HEK293 (cell line): ENCODE measurements around the gene HNRNPK.
A peak's percentile ranks its signal among the peaks of the same experiment; 100 is the strongest.

Source experiments
- CTCF ChIA-PET: fragments of 350-600 bp; formaldehyde crosslinking; extraction: SDS; loops from one replicate; lab custom pipeline; 2021; ENCODE audit warnings: antibody characterized with exemption; lab: Yijun Ruan, JAX
- POLR2A ChIA-PET: fragments of 300-600 bp; formaldehyde crosslinking; extraction: SDS; loops from one replicate; lab custom pipeline; 2020; ENCODE audit warnings: antibody characterized with exemption, inconsistent platforms; lab: Yijun Ruan, JAX
- H3K27ac ChIP-seq: fragments of 200-500 bp; sonication (Bioruptor generic); 2 replicates; pipeline ENCODE4 v1.5.1; 2014; ENCODE audit warnings: low read depth, low read length, control low read depth, inconsistent platforms; ENCODE audit errors: extremely low read depth
- H3K36me3 ChIP-seq, 2 experiments: fragments of 200-500 bp in 1 of 2; sonication (Bioruptor generic) in 1 of 2; 1 replicate in 1 of 2; 2 replicates in 1 of 2; pipeline ENCODE4 v1.5.1; 2014 to 2017; ENCODE audit warnings: inconsistent platforms in 2 of 2, low read length in 2 of 2; ENCODE audit not compliant: control insufficient read depth in 2 of 2, insufficient read depth in 1 of 2
- H3K4me1 ChIP-seq: fragments of 200-500 bp; sonication (Bioruptor generic); 2 replicates; pipeline ENCODE4 v1.5.1; 2014; ENCODE audit warnings: mild to moderate bottlenecking, low read length, inconsistent platforms; ENCODE audit not compliant: control insufficient read depth, insufficient read depth
- H3K4me3 ChIP-seq: 2 replicates; pipeline ENCODE4 v1.5.1; 2011; ENCODE audit warnings: low read depth, mild to moderate bottlenecking, control low read depth, low read length, moderate library complexity
- H3K9me3 ChIP-seq: fragments of 200-500 bp; sonication (Bioruptor generic); 2 replicates; pipeline ENCODE4 v1.5.1; 2014; ENCODE audit warnings: low read depth, low read length, inconsistent platforms; ENCODE audit not compliant: control insufficient read depth, insufficient read depth
- HIC1 ChIP-seq: fragments of 450-650 bp; formaldehyde crosslinking; IDR thresholded peaks from 2 replicates; pipeline ENCODE4 v1.5.1; 2016; ENCODE audit warnings: missing biosample characterization, missing genetic modification characterization
- PRDM2 ChIP-seq: fragments of 450-650 bp; formaldehyde crosslinking; IDR thresholded peaks from 2 replicates; pipeline ENCODE4 v1.5.1; 2016; ENCODE audit warnings: missing biosample characterization, missing genetic modification characterization, borderline replicate concordance
- REST ChIP-seq: fragments of 450-650 bp; formaldehyde crosslinking; IDR thresholded peaks from 2 replicates; pipeline ENCODE4 v1.5.1; 2016; ENCODE audit warnings: missing biosample characterization, missing genetic modification characterization
- ZBTB48 ChIP-seq: fragments of 450-650 bp; formaldehyde crosslinking; IDR thresholded peaks from 2 replicates; pipeline ENCODE4 v1.5.1; 2016; ENCODE audit warnings: missing biosample characterization, missing genetic modification characterization
- ZNF174 ChIP-seq: fragments of 450-650 bp; formaldehyde crosslinking; IDR thresholded peaks from 2 replicates; pipeline ENCODE4 v1.5.0; 2017; ENCODE audit warnings: missing biosample characterization, mild to moderate bottlenecking, missing genetic modification characterization
- ZNF23 ChIP-seq: fragments of 450-650 bp; formaldehyde crosslinking; IDR thresholded peaks from 2 replicates; pipeline ENCODE4 v1.5.1; 2016; ENCODE audit warnings: missing biosample characterization, missing genetic modification characterization, borderline replicate concordance
- ZNF302 ChIP-seq: fragments of 450-650 bp; formaldehyde crosslinking; IDR thresholded peaks from 2 replicates; pipeline ENCODE4 v1.5.1; 2016; ENCODE audit warnings: missing biosample characterization, missing genetic modification characterization, low read depth
- ZNF354C ChIP-seq: fragments of 450-650 bp; formaldehyde crosslinking; IDR thresholded peaks from 2 replicates; pipeline ENCODE4 v1.5.1; 2016; ENCODE audit warnings: missing biosample characterization, missing genetic modification characterization, low read depth, borderline replicate concordance
- ZNF366 ChIP-seq: fragments of 450-650 bp; formaldehyde crosslinking; conservative IDR thresholded peaks from 2 replicates; pipeline ENCODE4 v1.5.1; 2016; ENCODE audit warnings: missing biosample characterization, missing genetic modification characterization
- ZNF404 ChIP-seq: fragments of 450-650 bp; formaldehyde crosslinking; IDR thresholded peaks from 2 replicates; pipeline ENCODE4 v1.5.1; 2017; ENCODE audit warnings: missing biosample characterization, missing genetic modification characterization
- ZNF48 ChIP-seq: fragments of 450-650 bp; formaldehyde crosslinking; IDR thresholded peaks from 2 replicates; pipeline ENCODE4 v1.5.1; 2016; ENCODE audit warnings: missing biosample characterization, missing genetic modification characterization
- ZNF621 ChIP-seq: fragments of 450-650 bp; formaldehyde crosslinking; IDR thresholded peaks from 2 replicates; pipeline ENCODE4 v1.5.1; 2017; ENCODE audit warnings: missing biosample characterization, missing genetic modification characterization
- ZNF777 ChIP-seq: fragments of 450-650 bp; formaldehyde crosslinking; IDR thresholded peaks from 2 replicates; pipeline ENCODE4 v1.5.1; 2017; ENCODE audit warnings: missing biosample characterization, missing genetic modification characterization, borderline replicate concordance
- ZSCAN18 ChIP-seq: fragments of 450-650 bp; formaldehyde crosslinking; IDR thresholded peaks from 2 replicates; pipeline ENCODE4 v1.5.1; 2016; ENCODE audit warnings: missing biosample characterization, missing genetic modification characterization
- ZSCAN4 ChIP-seq: fragments of 450-650 bp; formaldehyde crosslinking; IDR thresholded peaks from 2 replicates; pipeline ENCODE4 v1.5.1; 2017; ENCODE audit warnings: missing biosample characterization, missing genetic modification characterization

HNRNPK gene

GRCh38 chr9:83932851-83933250, 47.2 kb downstream of the HNRNPK start:
- TF ChIP-seq ZNF302 (tag by site-specific recombination) = no peak
- TF ChIP-seq ZSCAN4 (tag by site-specific recombination) = no peak
- TF ChIP-seq ZNF23 (tag by site-specific recombination) = no peak
- TF ChIP-seq ZNF174 (tag by site-specific recombination) = no peak
- no peak for TF ChIP-seq ZNF621 (tag by site-specific recombination)
- no peak for TF ChIP-seq ZBTB48 (tag by site-specific recombination)
- no peak for TF ChIP-seq ZNF354C (tag by site-specific recombination)
- no peak for TF ChIP-seq ZNF404 (tag by site-specific recombination)
- no peak for TF ChIP-seq ZNF777

GRCh38 chr9:83932011-83932410, 48.0 kb downstream of the HNRNPK start:
- Histone ChIP-seq H3K4me1 (0 out of 2 replicates have a peak, but pooled peaks cover 2% of the 10 kb centered on the region), H3K36me3 (no peaks in the 10 kb centered on the region)
- POLR2A ChIA-PET = interaction anchor here (1.0 kb wide), 1 partner anchor 10 kb away, joined by 3 read pairs; the partner anchor contains the start of gene KIF27
- TF ChIP-seq ZNF23 (tag by site-specific recombination) (no peak), ZNF366 (0 out of 2 replicates have a peak, but pooled peaks have one; percentile 5)
- TF ChIP-seq, all 188 proteins: peak for 1
- no peak overlapping the region for H3K4me3 ChIP-seq
- no peaks in the 10 kb centered on the region for H3K9me3 ChIP-seq
- CTCF ChIA-PET = no interaction called here
- H3K27ac ChIP-seq = no peak overlapping the region

More at GRCh38 chr9:83932851-83933250, 47.2 kb downstream of the HNRNPK start:
- H3K4me3 ChIP-seq = no peak overlapping the region
- CTCF ChIA-PET = interaction anchor here (0.5 to 1.0 kb wide), 4 partner anchors 11 to 361 kb away, joined by 3 to 6 read pairs (median 3); partner anchors contain the start of gene KIF27
- peaks cover 0 to 5% of the 10 kb centered on the region in 2 experiments; a peak in 1 of 3 replicates for H3K36me3 ChIP-seq
- 0 out of 2 replicates have a peak, but pooled peaks cover 2% of the 10 kb centered on the region for H3K4me1 ChIP-seq
- no peak overlapping the region for H3K27ac ChIP-seq
- H3K9me3 ChIP-seq = no peaks in the 10 kb centered on the region
- POLR2A ChIA-PET = interaction anchor here (0.7 to 1.0 kb wide), 2 partner anchors 11 to 217 kb away, joined by 3 read pairs; partner anchors contain the start of gene KIF27

GRCh38 chr9:83930881-83931280, 49.1 kb downstream of the HNRNPK start:
- no peak overlapping the region for H3K27ac ChIP-seq
- no peaks in the 10 kb centered on the region for H3K36me3 ChIP-seq
- H3K4me3 ChIP-seq = no peak overlapping the region
- H3K9me3 ChIP-seq = no peaks in the 10 kb centered on the region
- ChIA-PET POLR2A (no interaction called here), CTCF (interaction anchor here (0.6 kb wide), 1 partner anchor 323 kb away, joined by 4 read pairs; no protein-coding TSS in a partner anchor)
- 0 out of 2 replicates have a peak, but pooled peaks cover 2% of the 10 kb centered on the region for H3K4me1 ChIP-seq
- no peak for TF ChIP-seq ZNF48 (tag by site-specific recombination)
- no peak for TF ChIP-seq HIC1 (tag by site-specific recombination)
- TF ChIP-seq ZSCAN18 (tag by site-specific recombination) = no peak
- TF ChIP-seq REST (tag by site-specific recombination) = no peak
- TF ChIP-seq PRDM2 (tag by site-specific recombination) = no peak
